ENCODE data around the gene CFI. TPM values are rescaled to one million over a fixed set of nuclear protein-coding genes. Genes with fewer than 3 reads are reported as not detected.

The CFI gene
- total and polyA plus RNA-seq, 12 donors: 5.9 to 219 (median 77.1) TPM

Other genes with a start within 250 kb of the CFI start
- gene MCUB, start 241.8 kb downstream of the CFI start, total RNA-seq: 10 to 100 TPM in 1 of 9 donors, 1 to 10 TPM in 8; 1.2 to 28.5 (median 5.8) TPM
- 1 to 10 TPM; 3.6 to 5.1 (median 4.4) TPM for gene MCUB, start 241.8 kb downstream of the CFI start, polyA plus RNA-seq
- gene CASP6, start 98.6 kb downstream of the CFI start, total RNA-seq: 10 to 100 TPM in 8 of 9 donors, 1 to 10 TPM in 1; 7.3 to 21.6 (median 14.9) TPM
- gene CASP6, start 98.6 kb downstream of the CFI start, polyA plus RNA-seq: 10 to 100 TPM in 2 of 3 donors, 1 to 10 TPM in 1; 8.3 to 11.7 (median 11.0) TPM
- 10 to 100 TPM; 15.9 to 67.0 (median 36.4) TPM for gene PLA2G12A, start 71.9 kb downstream of the CFI start, total RNA-seq
- gene PLA2G12A, start 71.9 kb downstream of the CFI start, polyA plus RNA-seq: 10 to 100 TPM; 10.7 to 44.9 (median 12.3) TPM
- gene GAR1, start 13.8 kb upstream of the CFI start, total RNA-seq: 10 to 100 TPM in 4 of 9 donors, 1 to 10 TPM in 4, under 1 TPM in 1; 0.97 to 19.3 (median 8.3) TPM
- gene GAR1, start 13.8 kb upstream of the CFI start, polyA plus RNA-seq: 10 to 100 TPM; 21.7 to 31.6 (median 29.1) TPM
- gene RRH, start 26.0 kb upstream of the CFI start, total RNA-seq: under 1 TPM in 4 of 9 donors, not detected in 5; 0.23 to 0.67 (median 0.40) TPM
- under 1 TPM; 0.17 to 0.46 (median 0.24) TPM for gene RRH, start 26.0 kb upstream of the CFI start, polyA plus RNA-seq
- under 1 TPM in 7 of 9 donors, not detected in 2; 0.11 to 0.85 (median 0.15) TPM for gene LRIT3, start 46.1 kb upstream of the CFI start, total RNA-seq
- gene LRIT3, start 46.1 kb upstream of the CFI start, polyA plus RNA-seq: under 1 TPM; 0.07 to 0.72 (median 0.37) TPM
- gene EGF, start 110.9 kb upstream of the CFI start, total RNA-seq: 1 to 10 TPM in 2 of 9 donors, under 1 TPM in 4, not detected in 3; 0.22 to 1.6 (median 0.33) TPM
- gene EGF, start 110.9 kb upstream of the CFI start, polyA plus RNA-seq: under 1 TPM in 2 of 3 donors, not detected in 1; 0.07 TPM